ENCODE data around the gene TIAM2. TPM values are rescaled to one million over a fixed set of nuclear protein-coding genes. Genes with fewer than 3 reads are reported as not detected.

TIAM2 gene
- total and polyA plus RNA-seq, 9 donors = 9.1 to 15.6 (median 10.3) TPM

GRCh38 chr6:155186052-155186658 is 191.0 kb downstream of the TIAM2 start:
- whole genome bisulfite sequencing, 3 donors = 30 to 42% (median 32%) methylated on average over 6 of the region's 6 CpGs
- Histone ChIP-seq H3K27me3 (no peaks in the 10 kb centered on the region), H3K4me1 (ENCODE audit: insufficient read depth) (peaks cover 2% of the 10 kb centered on the region), H3K4me3 (no peak overlapping the region), H3K27ac (no peak overlapping the region), H3K9me3 (no peaks in the 10 kb centered on the region), H3K36me3 (no peaks in the 10 kb centered on the region)
- DNase-seq = no peak
- intact Hi-C loops (cut with DNase I) = no loop called here
- TF ChIP-seq EP300 (IDR thresholded peaks at IDR 0.05) (no peak), CTCF (IDR thresholded peaks at IDR 0.05) (no peak), POLR2A (IDR thresholded peaks at IDR 0.05) (no peak)

GRCh38 chr6:155187106-155187505 is 192.0 kb downstream of the TIAM2 start:
- Histone ChIP-seq H3K4me1 (ENCODE audit: insufficient read depth) (peaks cover 2% of the 10 kb centered on the region), H3K27ac (no peak overlapping the region), H3K9me3 (no peaks in the 10 kb centered on the region), H3K27me3 (no peaks in the 10 kb centered on the region), H3K36me3 (no peaks in the 10 kb centered on the region), H3K4me3 (no peak overlapping the region)
- 30 to 35% (median 34%) methylated on average over 2 of the region's 2 CpGs for WGBS, 3 donors
- no peak for TF ChIP-seq POLR2A (IDR thresholded peaks at IDR 0.05)
- TF ChIP-seq EP300 (IDR thresholded peaks at IDR 0.05) = no peak
- intact Hi-C loops (cut with DNase I) = no loop called here
- no peak for DNase-seq

GRCh38 chr6:155187994-155188706 is 193.0 kb downstream of the TIAM2 start:
- H3K27me3 ChIP-seq = no peaks in the 10 kb centered on the region
- no peak overlapping the region for H3K4me3 ChIP-seq
- peaks cover 2% of the 10 kb centered on the region for H3K4me1 ChIP-seq (ENCODE audit: insufficient read depth)
- WGBS, 3 donors = 87 to 89% (median 89%) methylated on average over 13 of the region's 13 CpGs
- H3K27ac ChIP-seq = no peak overlapping the region
- DNase-seq = no peak
- H3K36me3 ChIP-seq = no peaks in the 10 kb centered on the region
- no peak for TF ChIP-seq EP300 (IDR thresholded peaks at IDR 0.05)
- TF ChIP-seq CTCF (IDR thresholded peaks at IDR 0.05) = no peak
- TF ChIP-seq POLR2A (IDR thresholded peaks at IDR 0.05) = no peak
- intact Hi-C loops (cut with DNase I) = no loop called here
- H3K9me3 ChIP-seq = no peaks in the 10 kb centered on the region

GRCh38 chr6:155188707-155189496 is 193.8 kb downstream of the TIAM2 start:
- DNase-seq = no peak
- no peak overlapping the region for H3K4me3 ChIP-seq

GRCh38 chr6:155190677-155191076 is 195.6 kb downstream of the TIAM2 start:
- Histone ChIP-seq H3K4me1 (ENCODE audit: insufficient read depth) (peaks cover 2% of the 10 kb centered on the region), H3K27ac (no peak overlapping the region), H3K36me3 (no peaks in the 10 kb centered on the region), H3K4me3 (no peak overlapping the region), H3K9me3 (no peaks in the 10 kb centered on the region), H3K27me3 (no peaks in the 10 kb centered on the region)
- TF ChIP-seq CTCF (IDR thresholded peaks at IDR 0.05) = no peak
- no peak for TF ChIP-seq EP300 (IDR thresholded peaks at IDR 0.05)
- TF ChIP-seq POLR2A (IDR thresholded peaks at IDR 0.05) = no peak
- WGBS, 3 donors = 25 to 44% (median 36%) methylated on average over 4 of the region's 4 CpGs
- DNase-seq = no peak
- intact Hi-C loops (cut with DNase I) = no loop called here

More at GRCh38 chr6:155188707-155189496, 193.8 kb downstream of the TIAM2 start:
- Histone ChIP-seq H3K27me3 (no peaks in the 10 kb centered on the region), H3K9me3 (no peaks in the 10 kb centered on the region), H3K4me1 (ENCODE audit: insufficient read depth) (peaks cover 2% of the 10 kb centered on the region), H3K36me3 (no peaks in the 10 kb centered on the region), H3K27ac (no peak overlapping the region)
- no peak for TF ChIP-seq POLR2A (IDR thresholded peaks at IDR 0.05)
- WGBS, 3 donors = 72 to 74% (median 73%) methylated on average over 9 of the region's 9 CpGs
- intact Hi-C loops (cut with DNase I) = no loop called here

Measured in ovary (tissue), 9 donors.